Measurements from ENCODE around the gene CPEB3.
"Not testable (repeated sequence)": the region's sequence is repeated elsewhere in the genome, so short reads cannot be mapped to it uniquely, and the experiment has no call there.

The CPEB3 gene

DNA sequence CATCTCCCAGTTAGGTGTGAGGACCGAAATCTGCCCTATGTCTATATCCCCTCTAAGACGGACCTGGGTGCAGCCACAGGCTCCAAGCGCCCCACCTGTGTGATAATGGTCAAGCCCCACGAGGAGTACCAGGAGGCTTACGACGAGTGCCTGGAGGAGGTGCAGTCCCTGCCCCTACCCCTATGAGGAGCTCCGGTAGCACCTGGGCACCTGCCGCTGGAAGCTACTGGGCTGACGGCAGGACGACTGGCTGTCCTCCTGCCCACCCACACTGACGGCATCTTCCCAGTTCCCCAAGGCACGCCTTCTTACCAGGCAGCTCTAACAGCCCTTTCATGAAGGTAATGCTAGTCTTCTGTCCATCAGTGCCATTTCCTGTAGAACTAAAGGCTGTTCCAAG is 74.3 kb downstream of the CPEB3 start:
- not testable (repeated sequence) for H3K9me3 Mint-ChIP-seq; H3K4me1 Mint-ChIP-seq; H3K27me3 Mint-ChIP-seq; DNase-seq (ENCODE audit: low spot score in 2 of 2); H3K36me3 Mint-ChIP-seq; H3K27ac Mint-ChIP-seq; H3K4me3 Mint-ChIP-seq; ATAC-seq (ENCODE audit: low read depth)

DNA sequence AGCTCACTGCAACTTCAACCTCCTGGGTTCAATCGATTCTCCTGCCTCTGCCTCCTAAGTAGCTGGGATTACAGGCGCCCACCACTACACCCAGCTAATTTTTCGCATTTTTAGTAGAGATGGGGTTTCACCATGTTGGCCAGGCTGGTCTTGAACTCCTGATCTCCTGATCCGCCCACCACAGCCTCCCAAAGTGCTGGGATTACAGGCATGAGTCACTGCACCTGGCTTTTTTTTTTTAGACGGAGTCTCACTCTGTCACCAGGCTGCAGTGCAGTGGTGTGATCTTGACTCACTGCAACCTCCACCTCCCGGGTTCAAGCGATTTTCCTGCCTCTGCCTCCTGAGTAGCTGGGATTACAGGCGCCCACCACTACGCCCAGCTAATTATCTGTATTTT is 75.7 kb downstream of the CPEB3 start:
- H3K4me3 Mint-ChIP-seq; DNase-seq (ENCODE audit: low spot score in 2 of 2); H3K27ac Mint-ChIP-seq; ATAC-seq (ENCODE audit: low read depth); H3K27me3 Mint-ChIP-seq; H3K4me1 Mint-ChIP-seq; H3K9me3 Mint-ChIP-seq; H3K36me3 Mint-ChIP-seq: not testable (repeated sequence)

DNA sequence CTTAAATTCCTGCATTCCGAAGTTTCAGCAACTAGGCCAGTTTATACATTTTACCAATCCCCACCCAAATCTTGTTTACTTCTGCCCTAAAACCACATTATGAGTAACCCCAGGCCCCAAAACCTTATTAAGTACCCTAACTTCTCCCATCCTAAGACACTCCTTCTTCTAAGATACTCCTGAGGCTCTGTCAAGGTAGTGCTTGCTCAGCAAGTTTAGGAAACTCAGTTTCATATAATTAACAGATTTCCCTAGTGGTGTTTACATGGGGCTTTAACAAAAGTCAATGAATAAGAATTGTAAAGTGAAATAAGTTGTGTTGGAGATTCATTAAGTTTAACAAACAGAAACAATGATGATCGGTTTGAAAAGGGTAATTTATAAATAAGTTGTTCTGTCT is 77.8 kb downstream of the CPEB3 start:
- H3K9me3 Mint-ChIP-seq: no peaks in the 10 kb centered on the region
- no peaks in the 10 kb centered on the region for H3K36me3 Mint-ChIP-seq
- peaks cover 9% of the 10 kb centered on the region for H3K4me1 Mint-ChIP-seq
- no peaks in the 10 kb centered on the region for H3K27me3 Mint-ChIP-seq
- peak overlapping the region; percentile 2 for H3K27ac Mint-ChIP-seq
- H3K4me3 Mint-ChIP-seq: no peak overlapping the region
- no peak for ATAC-seq (ENCODE audit: low read depth)
- no peak for DNase-seq (ENCODE audit: low spot score in 2 of 2)

DNA sequence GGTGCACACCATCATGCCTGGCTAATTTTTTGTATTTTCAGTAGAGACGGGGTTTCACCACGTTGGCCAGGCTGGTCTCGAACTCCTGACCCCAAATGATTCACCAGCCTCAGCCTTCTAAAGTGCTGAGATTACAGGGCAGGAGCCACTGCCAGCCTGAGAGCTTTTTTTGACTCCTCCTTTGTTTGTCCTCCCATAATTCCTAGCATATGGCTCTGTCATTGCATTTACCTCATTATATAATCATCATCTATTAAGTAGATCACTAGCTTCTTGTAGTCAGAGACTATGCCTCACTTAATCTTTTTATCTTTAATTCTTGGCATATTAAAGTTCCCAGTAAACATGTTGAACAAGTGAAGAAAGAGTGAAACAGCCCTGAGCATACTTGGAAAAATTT is 82.1 kb downstream of the CPEB3 start:
- ATAC-seq (ENCODE audit: low read depth) (no peak), DNase-seq (ENCODE audit: low spot score in 2 of 2) (no peak)
- Mint-ChIP-seq H3K4me1 (peaks cover 7% of the 10 kb centered on the region), H3K36me3 (no peaks in the 10 kb centered on the region), H3K27ac (no peak overlapping the region), H3K9me3 (no peaks in the 10 kb centered on the region), H3K27me3 (no peaks in the 10 kb centered on the region), H3K4me3 (no peak overlapping the region)

DNA sequence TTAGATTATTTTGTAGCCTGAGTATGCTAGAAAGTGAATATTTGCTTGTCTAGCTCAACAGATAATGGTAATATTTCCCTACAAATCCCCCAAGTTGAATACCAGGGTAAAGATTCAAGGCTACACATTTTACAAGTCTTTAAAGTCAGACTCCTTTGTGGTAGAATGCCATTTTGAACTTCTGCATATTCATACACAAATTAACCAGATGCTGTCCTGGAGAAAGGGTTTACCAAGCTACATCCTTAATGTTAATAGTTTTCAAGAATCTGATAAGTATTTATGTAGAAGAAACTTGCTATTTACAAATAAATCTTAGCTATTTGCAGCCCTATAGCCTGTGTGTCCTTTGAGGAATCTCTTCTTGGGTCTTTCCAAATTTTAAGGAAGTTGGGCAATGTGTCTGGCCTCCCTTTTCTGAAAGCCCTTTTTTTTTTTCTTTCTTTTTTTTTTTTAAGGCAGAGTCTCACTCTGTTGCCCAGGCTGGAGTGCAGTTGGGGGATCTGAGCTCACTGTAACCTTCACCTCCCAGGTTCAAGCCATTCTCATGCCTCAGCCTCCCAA is 82.6 kb downstream of the CPEB3 start:
- ATAC-seq (ENCODE audit: low read depth) (no peak), DNase-seq (ENCODE audit: low spot score in 2 of 2) (no peak)
- Mint-ChIP-seq H3K27ac (no peak overlapping the region), H3K36me3 (no peaks in the 10 kb centered on the region), H3K4me3 (no peak overlapping the region), H3K27me3 (no peaks in the 10 kb centered on the region), H3K9me3 (no peaks in the 10 kb centered on the region), H3K4me1 (peaks cover 6% of the 10 kb centered on the region)

DNA sequence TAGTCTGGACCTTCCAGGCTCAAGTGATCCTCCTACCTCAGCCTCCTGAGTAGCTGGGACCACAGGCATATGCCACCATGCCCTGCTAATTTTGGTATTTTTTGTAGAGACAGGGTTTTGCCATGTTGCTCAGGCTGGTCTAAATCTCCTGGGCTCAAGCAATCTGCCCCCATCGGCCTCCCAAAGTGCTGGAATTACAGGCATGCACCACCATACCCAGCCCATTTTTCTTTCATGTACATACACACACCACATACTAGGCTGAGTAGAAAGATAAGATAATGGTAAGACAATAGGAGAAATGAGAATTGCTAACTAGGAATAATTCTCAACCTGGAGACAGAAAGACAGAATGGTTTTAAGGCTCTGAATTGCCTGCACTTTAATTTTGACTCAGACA is 83.8 kb downstream of the CPEB3 start:
- Mint-ChIP-seq H3K36me3 (no peaks in the 10 kb centered on the region), H3K4me3 (no peak overlapping the region), H3K27ac (no peak overlapping the region), H3K4me1 (peaks cover 6% of the 10 kb centered on the region), H3K9me3 (no peaks in the 10 kb centered on the region), H3K27me3 (no peaks in the 10 kb centered on the region)
- ATAC-seq (ENCODE audit: low read depth) (no peak), DNase-seq (ENCODE audit: low spot score in 2 of 2) (no peak)

DNA sequence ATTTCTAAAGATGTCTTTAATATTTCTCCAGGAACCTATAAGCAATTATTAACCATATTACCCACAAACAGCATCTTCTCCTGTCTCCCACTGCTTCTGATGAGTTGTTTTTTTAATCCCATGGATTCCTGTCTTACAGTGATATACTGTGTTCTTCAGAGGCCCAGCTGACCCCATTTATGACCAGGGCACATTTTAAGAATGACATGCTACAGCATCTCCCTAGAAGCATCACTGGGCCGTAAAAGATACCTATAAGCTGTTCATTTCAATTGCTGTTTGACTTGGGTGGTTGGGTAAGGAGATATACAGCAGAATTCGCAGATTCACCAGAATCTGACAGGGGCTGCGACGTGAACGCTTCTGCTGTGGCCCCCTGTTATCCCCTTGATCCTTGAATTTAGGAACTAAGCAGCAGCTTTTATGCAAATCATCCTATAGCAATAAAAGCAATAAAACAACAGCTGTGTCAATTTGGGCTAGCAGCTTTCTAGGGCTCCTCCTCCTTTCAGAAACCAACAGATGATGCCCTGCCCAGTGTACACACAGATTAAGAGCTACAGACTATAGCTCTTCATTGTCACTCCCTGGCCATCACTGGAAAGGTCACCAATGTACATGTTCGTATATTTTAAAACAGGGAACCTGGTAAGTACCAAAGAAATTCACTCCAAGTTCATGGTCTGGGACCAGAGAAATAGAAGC is 86.8 kb downstream of the CPEB3 start:
- DNase-seq (ENCODE audit: low spot score in 2 of 2) (no peak), ATAC-seq (ENCODE audit: low read depth) (no peak)
- no peaks in the 10 kb centered on the region for H3K4me1 Mint-ChIP-seq
- no peaks in the 10 kb centered on the region for H3K36me3 Mint-ChIP-seq
- H3K4me3 Mint-ChIP-seq: no peak overlapping the region
- no peaks in the 10 kb centered on the region for H3K27me3 Mint-ChIP-seq
- no peak overlapping the region for H3K27ac Mint-ChIP-seq
- no peaks in the 10 kb centered on the region for H3K9me3 Mint-ChIP-seq

DNA sequence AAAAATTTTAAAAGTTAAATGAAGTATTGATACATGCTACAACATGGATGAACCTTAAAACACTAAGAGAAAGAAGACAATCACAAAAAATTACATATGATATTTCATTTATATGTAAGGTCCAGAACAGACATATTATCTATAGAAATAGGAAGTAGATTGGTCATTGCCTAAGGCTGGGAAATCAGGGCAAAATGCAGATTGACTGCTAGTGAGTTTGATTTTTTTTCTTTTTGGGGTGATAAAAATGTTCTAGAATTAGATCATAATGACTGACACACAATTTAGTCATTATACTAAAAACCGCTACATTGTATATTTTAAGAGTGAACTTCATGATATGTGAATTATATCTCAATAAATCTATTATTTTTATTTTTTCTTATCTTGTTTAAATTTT is 88.3 kb downstream of the CPEB3 start:
- H3K27me3 Mint-ChIP-seq: no peaks in the 10 kb centered on the region
- peaks cover 2% of the 10 kb centered on the region for H3K4me1 Mint-ChIP-seq
- DNase-seq (ENCODE audit: low spot score in 2 of 2) (no peak), ATAC-seq (ENCODE audit: low read depth) (no peak)
- no peak overlapping the region for H3K27ac Mint-ChIP-seq
- H3K4me3 Mint-ChIP-seq: no peak overlapping the region
- peaks cover 1% of the 10 kb centered on the region for H3K36me3 Mint-ChIP-seq
- no peaks in the 10 kb centered on the region for H3K9me3 Mint-ChIP-seq

DNA sequence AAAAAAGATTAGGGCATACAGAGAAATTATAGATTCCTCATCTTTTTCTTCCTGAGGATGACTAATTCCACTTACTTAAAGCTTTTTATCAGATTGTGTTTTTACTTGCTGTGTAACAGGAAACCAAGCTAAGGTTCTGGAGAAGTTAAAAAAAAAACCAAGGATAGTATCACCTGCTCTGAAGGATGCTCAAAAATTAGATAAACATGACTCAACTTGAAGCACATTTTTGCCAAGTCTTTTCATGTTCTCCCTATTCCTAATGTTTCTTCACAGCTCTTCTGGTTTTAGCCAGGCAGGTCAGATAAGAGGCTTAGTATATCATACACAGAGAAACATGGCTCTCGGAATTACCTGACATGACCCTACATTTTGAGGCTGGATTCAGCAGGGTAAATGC is 90.3 kb downstream of the CPEB3 start:
- Mint-ChIP-seq H3K4me3 (no peak overlapping the region), H3K27ac (no peak overlapping the region), H3K27me3 (no peaks in the 10 kb centered on the region), H3K36me3 (peaks cover 1% of the 10 kb centered on the region), H3K9me3 (no peaks in the 10 kb centered on the region), H3K4me1 (peaks cover 2% of the 10 kb centered on the region)
- no peak for DNase-seq (ENCODE audit: low spot score in 2 of 2)
- no peak for ATAC-seq (ENCODE audit: low read depth)

DNA sequence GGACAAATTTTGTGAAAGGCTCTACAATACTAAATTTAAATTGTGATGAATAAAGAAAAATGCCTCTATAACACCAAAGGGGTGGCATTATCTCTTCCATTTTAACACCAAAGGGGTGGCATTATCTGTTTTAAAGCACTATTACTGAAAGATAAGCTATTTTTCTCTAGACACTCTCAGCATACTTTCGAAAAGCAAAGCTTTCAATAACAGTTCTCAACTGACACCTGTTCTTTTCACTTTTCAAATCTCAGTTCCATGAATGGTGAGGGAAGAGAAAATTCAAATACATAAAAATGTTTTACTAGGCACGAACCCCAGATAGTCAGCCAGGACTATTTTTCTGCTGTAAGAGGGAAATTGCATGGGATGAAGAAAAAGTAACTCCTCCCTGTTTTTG is 103.8 kb downstream of the CPEB3 start:
- ATAC-seq (ENCODE audit: low read depth): no peak
- Mint-ChIP-seq H3K4me3 (no peak overlapping the region), H3K9me3 (no peaks in the 10 kb centered on the region), H3K36me3 (peaks cover 12% of the 10 kb centered on the region), H3K27ac (no peak overlapping the region), H3K27me3 (no peaks in the 10 kb centered on the region), H3K4me1 (no peaks in the 10 kb centered on the region)
- no peak for DNase-seq (ENCODE audit: low spot score in 2 of 2)

DNA sequence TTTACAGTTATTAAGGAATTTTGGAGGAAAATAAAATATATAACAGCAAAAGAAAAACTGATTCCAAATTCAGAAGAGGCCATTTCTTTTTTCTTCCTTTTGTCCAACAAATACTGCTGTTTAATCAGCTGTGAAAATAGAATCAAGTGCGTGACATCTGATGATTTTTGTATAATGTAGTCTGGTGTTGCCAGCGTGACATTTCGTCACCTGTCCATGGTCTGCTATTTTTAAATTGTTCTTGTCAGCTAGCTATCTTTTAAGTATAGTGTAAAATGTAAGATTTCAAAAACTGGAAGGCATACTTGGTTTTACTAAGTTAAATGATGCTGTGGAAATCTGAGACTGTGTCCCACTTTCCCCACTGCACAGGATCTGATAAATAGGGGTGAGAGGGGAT is 105.9 kb downstream of the CPEB3 start:
- H3K4me1 Mint-ChIP-seq: peaks cover 7% of the 10 kb centered on the region
- DNase-seq (ENCODE audit: low spot score in 2 of 2) (no peak), ATAC-seq (ENCODE audit: low read depth) (no peak)
- H3K36me3 Mint-ChIP-seq: peaks cover 9% of the 10 kb centered on the region
- no peaks in the 10 kb centered on the region for H3K27me3 Mint-ChIP-seq
- no peaks in the 10 kb centered on the region for H3K9me3 Mint-ChIP-seq
- no peak overlapping the region for H3K4me3 Mint-ChIP-seq
- no peak overlapping the region for H3K27ac Mint-ChIP-seq

DNA sequence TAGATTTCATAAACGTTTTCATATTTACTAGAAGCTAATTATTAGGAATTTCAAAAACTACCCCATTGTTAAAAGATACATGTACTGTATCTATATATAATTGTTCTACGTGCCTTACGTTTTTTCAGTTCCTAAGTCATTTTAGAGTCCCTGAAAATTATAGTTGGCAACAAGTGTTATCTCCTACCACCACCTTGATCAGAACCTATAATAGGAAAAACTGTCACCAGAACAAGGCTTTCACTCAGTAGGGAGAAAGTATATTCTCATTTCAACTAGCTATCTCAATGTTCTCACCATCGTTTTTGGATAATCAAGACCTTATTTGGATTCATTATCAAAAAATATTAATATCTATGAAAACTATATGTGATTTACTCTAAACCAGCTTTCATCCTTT is 107.7 kb downstream of the CPEB3 start:
- H3K27me3 Mint-ChIP-seq: no peaks in the 10 kb centered on the region
- peaks cover 17% of the 10 kb centered on the region for H3K36me3 Mint-ChIP-seq
- ATAC-seq (ENCODE audit: low read depth) (no peak), DNase-seq (ENCODE audit: low spot score in 2 of 2) (no peak)
- no peak overlapping the region for H3K4me3 Mint-ChIP-seq
- H3K27ac Mint-ChIP-seq: no peak overlapping the region
- no peaks in the 10 kb centered on the region for H3K9me3 Mint-ChIP-seq
- peaks cover 7% of the 10 kb centered on the region for H3K4me1 Mint-ChIP-seq

DNA sequence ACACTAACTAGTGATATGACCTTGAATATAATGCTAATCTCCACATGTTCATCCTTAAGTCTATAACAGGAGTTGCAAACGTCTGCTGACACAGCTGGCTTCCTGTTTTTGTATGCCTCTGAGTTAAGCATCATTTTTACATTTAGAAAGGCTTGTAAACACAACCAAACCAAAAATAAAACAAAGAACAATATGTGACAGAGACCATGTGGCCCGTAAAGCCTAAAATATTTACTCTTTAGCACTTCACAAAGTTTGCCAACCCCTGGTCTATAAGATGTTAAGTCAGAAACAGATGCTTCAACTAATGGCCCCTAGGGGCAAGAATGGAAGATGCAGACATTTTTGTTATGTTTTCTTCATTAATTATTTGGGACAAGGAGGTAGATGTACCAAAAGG is 109.3 kb downstream of the CPEB3 start:
- Mint-ChIP-seq H3K36me3 (peaks cover 16% of the 10 kb centered on the region), H3K4me3 (no peak overlapping the region), H3K27ac (no peak overlapping the region), H3K27me3 (no peaks in the 10 kb centered on the region), H3K4me1 (peaks cover 7% of the 10 kb centered on the region), H3K9me3 (no peaks in the 10 kb centered on the region)
- peak; percentile 56 for ATAC-seq (ENCODE audit: low read depth)
- peak in 1 of 2 donors; percentile 1 for DNase-seq (ENCODE audit: low spot score in 2 of 2)

DNA sequence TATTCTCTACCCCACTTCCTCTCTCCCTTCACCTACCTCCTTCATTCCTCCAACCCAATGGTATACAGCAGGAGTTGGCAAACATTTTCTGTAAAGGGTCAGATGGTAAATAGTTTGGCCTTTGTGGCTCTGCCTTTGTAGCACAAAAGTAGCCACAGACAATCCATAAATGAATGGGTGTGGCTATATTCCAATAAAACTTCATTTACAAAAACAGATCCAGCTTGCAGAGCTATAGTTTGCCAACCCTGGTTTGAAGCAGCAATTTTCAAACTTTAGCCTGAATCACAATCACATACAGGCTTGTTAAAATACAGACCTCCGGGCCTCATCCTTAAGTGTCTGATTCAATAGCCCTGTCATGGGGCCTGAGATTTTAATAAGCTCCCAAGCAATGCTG is 110.5 kb downstream of the CPEB3 start:
- DNase-seq (ENCODE audit: low spot score in 2 of 2): no peak
- Mint-ChIP-seq H3K4me1 (peaks cover 7% of the 10 kb centered on the region), H3K27ac (no peak overlapping the region), H3K27me3 (no peaks in the 10 kb centered on the region), H3K4me3 (no peak overlapping the region), H3K36me3 (peaks cover 22% of the 10 kb centered on the region), H3K9me3 (no peaks in the 10 kb centered on the region)
- no peak for ATAC-seq (ENCODE audit: low read depth)

DNA sequence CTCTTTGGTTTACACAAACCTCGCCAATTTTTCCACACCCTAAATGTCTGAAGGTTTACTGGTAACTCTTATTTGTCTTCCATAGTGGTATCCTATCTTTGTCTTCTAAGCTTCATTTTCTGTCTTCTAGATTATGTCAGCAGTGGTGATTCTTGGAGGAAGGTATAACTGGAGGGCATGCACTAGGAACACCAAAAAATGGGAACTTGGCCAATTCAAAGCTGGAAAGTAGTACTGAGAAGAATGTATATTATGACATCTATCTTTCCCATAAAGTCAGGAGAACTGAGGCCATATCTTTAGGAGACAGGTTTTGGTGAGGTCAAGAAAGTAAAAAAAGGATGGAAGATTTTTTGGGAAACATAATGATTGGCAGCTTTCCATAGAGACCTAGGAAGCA is 113.3 kb downstream of the CPEB3 start:
- ATAC-seq (ENCODE audit: low read depth): no peak
- Mint-ChIP-seq H3K4me3 (no peak overlapping the region), H3K36me3 (peaks cover 22% of the 10 kb centered on the region), H3K27ac (no peak overlapping the region), H3K27me3 (no peaks in the 10 kb centered on the region), H3K4me1 (peaks cover 7% of the 10 kb centered on the region), H3K9me3 (no peaks in the 10 kb centered on the region)
- no peak for DNase-seq (ENCODE audit: low spot score in 2 of 2)
